T-helper 2 cell (primary cell): Measurements from ENCODE around the gene HIC2.
"Not testable (repeated sequence)": the region's sequence is repeated elsewhere in the genome, so short reads cannot be mapped to it uniquely, and the experiment has no call there.

Source experiments
- DNase-seq, 5 experiments: peaks; one replicate each; pipeline versions ENCODE4 v3.0.0 to v3.0.0-alpha.2; 2012 to 2022

Gene HIC2

DNA sequence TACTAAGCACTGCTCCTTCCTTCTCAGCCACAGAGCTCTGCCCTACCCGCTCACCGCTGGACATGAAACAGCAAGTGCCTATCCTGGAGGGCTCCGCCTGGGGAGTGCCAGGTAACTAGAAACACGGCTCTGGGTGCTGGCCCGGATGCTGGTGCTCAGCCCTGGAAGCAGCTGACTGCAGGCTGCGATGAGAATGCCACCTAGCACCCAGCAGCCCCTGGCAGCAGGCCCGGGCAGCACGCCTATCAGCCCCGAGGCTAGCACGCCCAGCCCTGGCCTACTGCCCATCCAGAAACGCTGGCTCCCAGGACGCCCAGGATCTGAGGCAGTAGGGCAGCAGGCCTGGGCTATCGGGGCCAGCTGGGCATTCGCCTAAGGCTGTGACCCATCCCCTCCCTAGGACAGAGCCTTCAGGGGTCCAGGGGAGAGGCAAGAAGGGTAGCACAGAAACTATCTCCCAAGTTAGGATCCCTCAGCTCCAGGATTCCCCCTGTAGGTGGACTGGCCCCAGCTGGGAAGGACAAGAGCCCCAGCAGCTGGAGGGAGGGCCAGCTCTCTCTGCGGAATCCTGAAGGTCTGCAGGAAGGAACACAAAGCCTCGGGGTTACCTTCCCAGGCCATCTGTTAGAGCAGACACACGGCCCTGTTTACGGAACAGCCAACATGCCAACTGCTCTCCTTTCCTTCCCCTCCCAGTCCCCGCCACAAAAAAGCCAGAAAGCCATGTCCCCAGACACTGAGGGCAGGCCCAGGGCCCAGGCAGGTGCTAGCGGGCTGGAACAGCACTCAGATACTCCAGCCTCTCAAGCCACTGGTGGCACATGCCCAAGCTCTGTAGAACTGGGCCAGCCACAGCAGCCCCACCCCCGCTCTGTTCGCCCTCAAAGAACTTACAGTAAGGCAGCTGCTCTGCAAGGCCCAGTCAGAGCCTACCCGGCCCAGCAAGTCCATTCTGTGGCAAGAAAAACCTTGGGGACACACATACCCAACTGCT is 76.9 kb downstream of the HIC2 start:
- not testable (repeated sequence) for DNase-seq

DNA sequence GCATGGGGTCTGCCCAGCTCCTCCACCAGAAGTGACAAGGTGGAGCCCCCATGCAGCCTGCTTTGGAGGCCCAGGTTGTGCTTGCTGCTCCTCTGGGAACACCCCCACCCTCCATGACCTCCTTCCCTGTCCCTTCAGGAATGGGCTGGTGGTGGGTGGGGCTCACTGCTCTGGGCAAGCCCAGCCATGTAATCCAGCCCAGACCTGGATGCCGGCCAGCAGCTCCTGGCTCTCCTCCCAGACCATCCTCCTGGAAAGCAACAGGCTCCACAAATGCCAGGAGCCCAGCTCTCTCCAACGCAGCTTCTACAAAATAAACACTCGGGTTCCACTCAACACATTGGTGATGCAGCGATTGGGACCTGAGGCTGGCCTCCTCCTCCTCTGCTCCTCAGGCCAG is 80.8 kb downstream of the HIC2 start:
- not testable (repeated sequence) for DNase-seq

DNA sequence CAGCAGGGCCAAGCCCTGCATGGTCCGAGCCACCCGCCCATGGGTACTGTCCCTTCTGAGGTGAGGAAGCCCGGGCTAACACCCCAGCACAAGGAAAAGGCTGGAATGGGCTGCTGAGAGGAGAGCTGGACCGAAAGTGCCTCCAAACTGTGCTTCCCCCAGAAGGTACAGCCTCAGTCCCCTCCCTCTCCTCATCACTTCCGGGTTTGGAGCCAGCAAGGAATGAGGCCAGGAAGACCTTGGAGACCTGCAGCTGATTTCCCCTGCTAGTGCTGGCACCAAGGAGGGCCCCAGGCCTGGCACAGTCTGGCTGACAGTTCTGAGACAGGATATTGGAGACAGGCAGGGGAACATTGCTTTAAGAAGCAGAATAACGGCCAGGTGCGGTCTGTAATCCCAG is 81.3 kb downstream of the HIC2 start:
- DNase-seq, result not testable (repeated sequence)

DNA sequence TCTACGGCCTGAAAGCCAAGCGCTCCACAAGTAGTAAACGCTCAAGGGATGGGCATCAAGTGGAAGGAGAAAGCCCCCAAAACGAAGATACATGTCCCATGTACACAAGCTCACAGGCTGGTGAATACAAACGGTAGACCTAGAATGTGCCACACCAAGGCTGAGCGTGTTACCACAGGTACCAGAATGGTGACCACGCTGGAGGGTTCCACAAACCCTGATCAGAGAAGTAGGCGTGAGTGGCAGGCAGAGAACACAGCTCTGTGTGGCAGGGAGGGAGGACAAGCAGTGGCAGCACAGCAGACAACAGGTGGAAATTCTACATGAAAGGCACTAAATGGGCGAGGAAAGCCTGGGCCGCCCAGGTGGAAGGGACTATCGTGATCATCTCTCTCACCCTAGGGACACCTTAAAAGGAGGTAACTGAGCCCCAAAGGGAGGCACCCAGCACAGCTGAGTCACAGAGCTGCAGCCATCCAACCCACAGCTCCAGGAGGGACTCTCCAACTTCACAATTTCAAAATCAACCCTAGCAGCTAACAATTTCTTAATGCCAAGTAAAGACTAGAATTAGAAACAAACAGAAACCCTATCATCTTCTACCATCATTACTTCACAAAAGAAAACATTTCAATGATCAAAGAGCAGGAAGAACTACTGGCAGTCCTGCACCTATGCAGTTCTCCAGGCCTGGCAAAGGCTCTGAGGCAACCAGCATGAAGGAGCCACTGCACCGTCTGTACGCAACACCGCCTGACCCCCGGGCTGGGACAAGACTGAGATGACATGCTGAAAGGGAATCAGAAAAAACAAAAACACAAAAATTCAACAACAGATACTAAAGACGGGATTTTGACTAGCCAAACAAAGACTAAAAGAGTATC is 82.7 kb downstream of the HIC2 start:
- DNase-seq, result not testable (repeated sequence)
